ENCODE measurements around the gene TAF1B. TPM values are rescaled to one million over a fixed set of nuclear protein-coding genes. Genes with fewer than 3 reads are reported as not detected.

TAF1B gene
- total RNA-seq, 1 experiment from 2014 or later = 25.5 TPM

GRCh38 chr2:9813312-9814128 lies 29.8 kb upstream of the TAF1B start:
- H3K27ac Mint-ChIP-seq (ENCODE audit: low read depth, unreplicated experiment) = no peak overlapping the region
- intact Hi-C loops (cut with micrococcal nuclease) = loop anchor here (1.0 kb wide), 1 partner anchor 101 kb away; no protein-coding TSS in a partner anchor
- ChIA-PET CTCF (interaction anchor here (0.6 to 4.9 kb wide), 51 partner anchors 11 to 780 kb away, joined by 3 to 95 read pairs (median 4); partner anchors contain the start of genes TAF1B and YWHAQ), POLR2A (interaction anchor here (0.9 to 4.2 kb wide), 8 partner anchors 12 to 102 kb away, joined by 3 to 29 read pairs (median 5); partner anchors contain the start of gene TAF1B)
- peak; percentile 74 for DNase-seq (ENCODE audit: unreplicated experiment)
- TF ChIP-seq CTCF (IDR thresholded peaks at IDR 0.05; ENCODE audit: unreplicated experiment) = peak; percentile 95
- H3K4me1 Mint-ChIP-seq (ENCODE audit: insufficient read depth, unreplicated experiment) = peaks cover 6% of the 10 kb centered on the region
- H3K36me3 Mint-ChIP-seq (ENCODE audit: insufficient read depth, unreplicated experiment) = no peaks in the 10 kb centered on the region
- H3K27me3 Mint-ChIP-seq (ENCODE audit: insufficient read depth, unreplicated experiment) = no peaks in the 10 kb centered on the region
- H3K4me3 Mint-ChIP-seq (ENCODE audit: unreplicated experiment) = no peak overlapping the region
- H3K9me3 Mint-ChIP-seq (ENCODE audit: unreplicated experiment) = no peaks in the 10 kb centered on the region
- BruUV-seq (replicated peaks) = no TSS peak

- Mint-ChIP-seq H3K36me3 (ENCODE audit: insufficient read depth, unreplicated experiment) (no peaks in the 10 kb centered on the region), H3K27ac (ENCODE audit: low read depth, unreplicated experiment) (no peak overlapping the region), H3K4me1 (ENCODE audit: insufficient read depth, unreplicated experiment) (peaks cover 6% of the 10 kb centered on the region), H3K9me3 (ENCODE audit: unreplicated experiment) (no peaks in the 10 kb centered on the region), H3K27me3 (ENCODE audit: insufficient read depth, unreplicated experiment) (no peaks in the 10 kb centered on the region), H3K4me3 (ENCODE audit: unreplicated experiment) (no peak overlapping the region)
- BruUV-seq (replicated peaks) = no TSS peak
- no peak for DNase-seq (ENCODE audit: unreplicated experiment)
- no peak for TF ChIP-seq CTCF (IDR thresholded peaks at IDR 0.05; ENCODE audit: unreplicated experiment)
- intact Hi-C loops (cut with micrococcal nuclease) = loop anchor here (1.0 kb wide), 1 partner anchor 100 kb away; no protein-coding TSS in a partner anchor
- ChIA-PET CTCF (interaction anchor here (0.6 to 4.9 kb wide), 48 partner anchors 7 to 780 kb away, joined by 3 to 95 read pairs (median 5); partner anchors contain the start of gene TAF1B), POLR2A (interaction anchor here (0.6 to 4.2 kb wide), 8 partner anchors 13 to 234 kb away, joined by 3 to 29 read pairs (median 5); partner anchors contain the start of gene TAF1B)
Measured at GRCh38 chr2:9814129-9814868, 29.0 kb upstream of the TAF1B start.

- Mint-ChIP-seq H3K27ac (ENCODE audit: low read depth, unreplicated experiment) (no peak overlapping the region), H3K4me1 (ENCODE audit: insufficient read depth, unreplicated experiment) (peaks cover 10% of the 10 kb centered on the region), H3K4me3 (ENCODE audit: unreplicated experiment) (no peak overlapping the region), H3K9me3 (ENCODE audit: unreplicated experiment) (no peaks in the 10 kb centered on the region), H3K36me3 (ENCODE audit: insufficient read depth, unreplicated experiment) (no peaks in the 10 kb centered on the region), H3K27me3 (ENCODE audit: insufficient read depth, unreplicated experiment) (no peaks in the 10 kb centered on the region)
- no peak for DNase-seq (ENCODE audit: unreplicated experiment)
- TF ChIP-seq CTCF (IDR thresholded peaks at IDR 0.05; ENCODE audit: unreplicated experiment) = no peak
- CTCF ChIA-PET = interaction anchor here (0.6 to 4.9 kb wide), 25 partner anchors 8 to 236 kb away, joined by 3 to 95 read pairs (median 8); partner anchors contain the start of gene TAF1B
- intact Hi-C loops (cut with micrococcal nuclease) = no loop called here
- no TSS peak for BruUV-seq (replicated peaks)
- POLR2A ChIA-PET = interaction anchor here (0.6 to 4.2 kb wide), 5 partner anchors 13 to 233 kb away, joined by 3 to 29 read pairs (median 4); partner anchors contain the start of gene TAF1B
Measured at GRCh38 chr2:9815076-9815475, 28.2 kb upstream of the TAF1B start.
